ENCODE measurements around the gene MIEN1. TPM values are rescaled to one million over a fixed set of nuclear protein-coding genes. Genes with fewer than 3 reads are reported as not detected.
"Not testable (repeated sequence)": the region's sequence is repeated elsewhere in the genome, so short reads cannot be mapped to it uniquely, and the experiment has no call there.

MIEN1 gene
- total RNA-seq, 1 donor from 2014 or later, result 95.7 TPM

DNA sequence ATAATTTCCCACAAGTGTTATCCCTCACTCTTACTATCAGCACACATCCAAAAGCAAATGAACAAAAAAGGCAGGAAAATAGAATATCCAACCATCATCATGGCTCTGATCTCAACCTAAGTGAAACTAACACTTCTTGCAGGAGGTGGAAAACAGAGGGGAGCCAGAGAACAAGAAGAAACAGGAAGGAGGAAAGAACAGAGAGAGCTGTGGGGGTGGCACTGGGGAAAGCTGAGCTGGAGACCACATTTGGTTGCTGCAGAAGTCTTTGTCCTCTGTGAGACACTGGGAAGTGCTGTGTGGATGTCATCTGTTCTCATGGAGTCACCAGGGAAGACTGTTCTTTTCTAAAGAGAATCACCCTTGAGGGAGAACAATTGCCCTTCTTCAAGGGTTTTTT, 42.1 kb upstream of the MIEN1 start:
- H3K4me3 ChIP-seq (ENCODE audit: low read depth, low read length), result no peak overlapping the region
- no peak for TF ChIP-seq CTCF (conservative IDR thresholded peaks at IDR 0.05; ENCODE audit: low read depth, low read length)
- no peak for DNase-seq (ENCODE audit: low read depth)

GRCh38 chr17:39769974-39770587, 39.7 kb upstream of the MIEN1 start:
- DNase-seq (ENCODE audit: low read depth), result no peak
- TF ChIP-seq CTCF (conservative IDR thresholded peaks at IDR 0.05; ENCODE audit: low read depth, low read length), result no peak
- no peak overlapping the region for H3K4me3 ChIP-seq (ENCODE audit: low read depth, low read length)

GRCh38 chr17:39767147-39767546, 36.8 kb upstream of the MIEN1 start:
- no peak for DNase-seq (ENCODE audit: low read depth)
- TF ChIP-seq CTCF (conservative IDR thresholded peaks at IDR 0.05; ENCODE audit: low read depth, low read length), result no peak
- H3K4me3 ChIP-seq (ENCODE audit: low read depth, low read length), result no peak overlapping the region

DNA sequence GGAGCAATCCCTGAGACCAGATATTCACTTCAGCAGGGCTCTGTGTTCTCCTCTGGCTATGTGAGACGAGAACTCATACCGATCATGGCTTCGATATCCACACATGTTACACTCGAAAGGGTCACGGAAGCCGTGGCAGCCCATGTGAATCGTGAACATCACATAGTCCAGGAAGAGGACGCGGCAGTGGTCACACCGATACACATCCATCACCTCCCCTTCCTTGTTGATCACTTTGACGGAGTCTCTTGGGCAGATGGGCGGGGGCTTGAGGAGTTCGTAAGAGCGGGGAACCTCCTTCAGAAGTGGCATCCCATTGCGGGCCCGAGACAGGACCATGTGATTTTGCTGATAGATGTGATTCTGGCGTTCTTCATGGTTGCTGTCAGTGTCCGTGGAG, 35.4 kb upstream of the MIEN1 start:
- no peak for TF ChIP-seq CTCF (conservative IDR thresholded peaks at IDR 0.05; ENCODE audit: low read depth, low read length)
- H3K4me3 ChIP-seq (ENCODE audit: low read depth, low read length), result no peak overlapping the region
- DNase-seq (ENCODE audit: low read depth), result no peak

DNA sequence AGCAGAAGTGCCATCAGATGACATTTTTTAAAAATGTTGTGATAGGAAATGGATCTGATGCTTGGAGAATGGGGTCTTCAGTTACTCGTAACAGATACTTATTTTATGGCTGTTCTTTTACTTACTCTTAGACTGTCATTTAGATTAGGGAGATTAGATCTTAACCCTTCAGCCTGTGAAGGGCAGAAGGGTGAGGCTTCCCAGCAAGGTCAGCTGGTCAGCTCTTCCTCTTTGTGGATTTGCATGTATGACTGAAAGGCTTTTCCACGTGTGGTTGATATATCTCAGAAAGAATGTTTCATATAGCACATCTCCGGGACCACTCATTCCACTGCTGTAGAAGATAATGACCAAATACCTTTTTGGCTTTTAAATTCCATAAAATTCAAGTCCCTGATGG, 34.8 kb upstream of the MIEN1 start:
- no peak for DNase-seq (ENCODE audit: low read depth)
- no peak for TF ChIP-seq CTCF (conservative IDR thresholded peaks at IDR 0.05; ENCODE audit: low read depth, low read length)
- no peak overlapping the region for H3K4me3 ChIP-seq (ENCODE audit: low read depth, low read length)

GRCh38 chr17:39764171-39764570, 33.8 kb upstream of the MIEN1 start:
- not testable (repeated sequence) for DNase-seq (ENCODE audit: low read depth); H3K4me3 ChIP-seq (ENCODE audit: low read depth, low read length)

DNA sequence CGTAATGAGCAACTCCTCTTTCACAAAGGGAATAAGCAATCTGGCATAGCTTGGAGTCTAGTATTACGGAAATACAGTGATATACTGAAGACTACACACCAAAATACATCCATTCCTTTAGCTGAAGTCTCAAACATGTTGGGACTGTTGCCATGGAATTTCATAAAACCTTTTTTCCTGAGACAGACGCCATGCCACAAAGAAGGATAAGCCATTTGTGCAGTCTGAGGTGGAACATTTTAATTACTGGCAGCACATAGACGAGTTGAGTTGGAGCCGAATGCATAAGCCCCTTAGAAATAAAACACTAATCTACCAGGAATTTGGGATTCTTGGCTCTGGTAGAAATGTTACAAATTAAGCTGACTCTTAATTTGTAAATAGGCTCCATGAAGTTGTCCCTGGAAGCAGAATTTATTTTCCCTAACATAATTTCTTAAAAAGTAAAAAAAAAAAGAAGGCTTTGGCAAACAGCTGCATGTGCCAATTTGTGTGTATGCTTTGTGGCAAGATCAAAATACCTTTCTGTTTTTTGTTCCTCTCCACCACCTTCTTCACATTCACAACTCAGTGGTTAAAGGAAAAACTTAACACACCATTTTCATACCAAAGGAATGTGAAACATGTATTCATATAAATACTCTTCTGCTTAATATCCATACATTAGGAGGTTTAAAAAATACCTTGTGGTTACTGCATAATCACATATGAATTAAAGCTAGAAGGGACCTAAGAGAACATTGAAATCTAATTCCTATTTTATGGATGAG, 32.9 kb upstream of the MIEN1 start:
- no peak for DNase-seq (ENCODE audit: low read depth)
- no peak for TF ChIP-seq CTCF (conservative IDR thresholded peaks at IDR 0.05; ENCODE audit: low read depth, low read length)
- H3K4me3 ChIP-seq (ENCODE audit: low read depth, low read length), result no peak overlapping the region

All from epithelial cell of proximal tubule (primary cell).